ENCODE measurements around the gene FAF1. TPM values are rescaled to one million over a fixed set of nuclear protein-coding genes. Genes with fewer than 3 reads are reported as not detected.

Gene FAF1
- total RNA-seq, 4 donors from 2014 or later = 60.4 to 89.0 (median 67.8) TPM

DNA sequence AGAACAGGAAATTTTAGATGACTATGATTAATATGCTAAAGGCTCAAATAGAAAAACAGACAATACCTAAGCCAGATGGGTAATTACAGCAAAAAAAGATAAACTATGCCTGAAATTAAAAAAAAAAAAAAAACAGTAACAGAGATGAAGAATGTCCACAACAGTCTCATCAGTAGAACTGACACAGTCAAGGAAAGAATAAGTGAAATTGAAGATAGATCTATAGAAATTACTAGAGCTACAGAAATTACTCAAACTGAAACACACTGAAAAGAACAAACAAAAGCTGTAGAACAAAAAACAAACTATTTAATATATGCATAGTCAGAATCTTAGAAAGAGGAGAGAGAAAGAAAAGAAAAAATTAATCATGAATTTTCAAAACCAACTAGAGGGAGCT, 112.8 kb downstream of the FAF1 start:
- Histone ChIP-seq H3K4me1 (peaks cover 0 to 2% (median 0%) of the 10 kb centered on the region in 3 donors), H3K27ac (no peak overlapping the region), H3K9me3 (peaks cover 0 to 3% (median 0%) of the 10 kb centered on the region in 3 donors), H3K27me3 (no peaks in the 10 kb centered on the region), H3K36me3 (no peaks in the 10 kb centered on the region), H3K4me3 (no peak overlapping the region)
- no peak for ATAC-seq
- TF ChIP-seq EP300 (IDR thresholded peaks at IDR 0.05) = no peak
- no peak for TF ChIP-seq POLR2A (IDR thresholded peaks at IDR 0.05)
- TF ChIP-seq POLR2AphosphoS5 (IDR thresholded peaks at IDR 0.05) = no peak
- TF ChIP-seq, protein P1, sequence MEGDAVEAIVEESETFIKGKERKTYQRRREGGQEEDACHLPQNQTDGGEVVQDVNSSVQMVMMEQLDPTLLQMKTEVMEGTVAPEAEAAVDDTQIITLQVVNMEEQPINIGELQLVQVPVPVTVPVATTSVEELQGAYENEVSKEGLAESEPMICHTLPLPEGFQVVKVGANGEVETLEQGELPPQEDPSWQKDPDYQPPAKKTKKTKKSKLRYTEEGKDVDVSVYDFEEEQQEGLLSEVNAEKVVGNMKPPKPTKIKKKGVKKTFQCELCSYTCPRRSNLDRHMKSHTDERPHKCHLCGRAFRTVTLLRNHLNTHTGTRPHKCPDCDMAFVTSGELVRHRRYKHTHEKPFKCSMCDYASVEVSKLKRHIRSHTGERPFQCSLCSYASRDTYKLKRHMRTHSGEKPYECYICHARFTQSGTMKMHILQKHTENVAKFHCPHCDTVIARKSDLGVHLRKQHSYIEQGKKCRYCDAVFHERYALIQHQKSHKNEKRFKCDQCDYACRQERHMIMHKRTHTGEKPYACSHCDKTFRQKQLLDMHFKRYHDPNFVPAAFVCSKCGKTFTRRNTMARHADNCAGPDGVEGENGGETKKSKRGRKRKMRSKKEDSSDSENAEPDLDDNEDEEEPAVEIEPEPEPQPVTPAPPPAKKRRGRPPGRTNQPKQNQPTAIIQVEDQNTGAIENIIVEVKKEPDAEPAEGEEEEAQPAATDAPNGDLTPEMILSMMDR (IDR thresholded peaks at IDR 0.05) = no peak

DNA sequence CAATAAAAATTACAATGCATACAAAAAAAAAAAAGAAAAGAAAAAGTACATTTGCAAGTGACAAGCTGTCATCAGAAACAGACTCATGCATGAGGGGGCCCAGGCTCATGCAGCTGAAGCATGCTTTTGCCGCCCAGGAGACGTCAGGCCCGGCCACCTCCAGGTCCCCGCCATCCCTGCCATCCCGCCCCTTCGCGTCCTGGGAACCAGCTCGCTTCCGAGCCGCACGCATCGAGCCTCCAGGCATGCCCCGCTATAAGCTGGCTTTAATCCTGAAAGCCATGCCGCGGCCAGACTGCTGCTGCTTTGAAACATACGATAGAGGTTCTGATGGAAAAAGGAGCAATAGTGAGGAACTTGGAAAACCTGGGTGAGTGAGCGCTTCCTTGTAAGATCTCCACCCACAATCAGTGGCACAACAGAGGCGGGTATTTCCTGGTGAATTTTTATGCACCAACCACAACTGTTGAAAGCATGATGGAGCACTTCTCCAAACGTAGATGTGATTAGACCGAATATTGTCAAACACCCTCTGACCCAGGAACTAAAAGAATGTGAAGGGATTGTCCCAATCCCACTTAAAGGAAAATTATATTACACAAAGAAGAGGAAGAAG, 113.7 kb downstream of the FAF1 start:
- TF ChIP-seq, protein P1 (IDR thresholded peaks at IDR 0.05) = no peak
- TF ChIP-seq EP300 (IDR thresholded peaks at IDR 0.05) (no peak), POLR2A (IDR thresholded peaks at IDR 0.05) (no peak), POLR2AphosphoS5 (IDR thresholded peaks at IDR 0.05) (no peak)
- H3K4me3 ChIP-seq = no peak overlapping the region
- H3K27me3 ChIP-seq = no peaks in the 10 kb centered on the region
- H3K27ac ChIP-seq = no peak overlapping the region
- ATAC-seq = no peak
- peaks cover 0 to 12% (median 0%) of the 10 kb centered on the region in 3 donors for H3K4me1 ChIP-seq
- H3K36me3 ChIP-seq = no peaks in the 10 kb centered on the region
- WGBS, 2 donors (ENCODE audit: low coverage in 1 of 2) = 85 to 95% methylated on average over 12 to 14 of the region's 20 CpGs
- peaks cover 0 to 3% (median 0%) of the 10 kb centered on the region in 3 donors for H3K9me3 ChIP-seq

DNA sequence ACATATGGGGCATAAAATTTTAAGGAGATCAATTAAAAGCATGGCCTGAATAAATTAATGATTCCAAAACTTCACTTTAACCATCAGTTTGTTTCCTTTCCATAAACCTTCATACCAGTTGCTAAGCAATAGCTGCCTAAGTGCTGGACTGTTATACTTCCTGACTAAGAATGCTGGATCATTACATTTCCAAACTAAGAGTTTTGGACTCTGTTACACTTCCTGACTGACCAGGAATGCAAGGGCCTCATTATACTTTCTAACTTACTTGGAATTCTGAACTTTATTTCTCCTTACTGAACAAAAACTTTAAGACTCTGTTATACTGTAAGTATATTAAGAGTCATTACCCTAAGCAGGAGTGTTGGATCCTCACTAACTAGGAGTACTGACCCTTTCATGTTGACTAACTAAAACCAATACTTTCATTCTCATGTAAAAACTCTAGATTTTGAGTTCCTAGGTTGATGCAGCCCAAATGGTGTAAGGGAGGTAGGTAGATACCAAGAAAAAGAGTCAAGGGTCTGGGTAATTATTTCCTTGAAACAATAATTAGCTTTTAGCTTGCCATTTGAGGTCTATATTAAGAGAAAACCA, 118.2 kb downstream of the FAF1 start:
- H3K27me3 ChIP-seq = no peaks in the 10 kb centered on the region
- TF ChIP-seq, protein P1 (IDR thresholded peaks at IDR 0.05) = no peak
- TF ChIP-seq POLR2AphosphoS5 (IDR thresholded peaks at IDR 0.05) (no peak), POLR2A (IDR thresholded peaks at IDR 0.05) (no peak), EP300 (IDR thresholded peaks at IDR 0.05) (no peak)
- no peaks in the 10 kb centered on the region for H3K36me3 ChIP-seq
- peaks cover 0 to 14% (median 0%) of the 10 kb centered on the region in 3 donors for H3K4me1 ChIP-seq
- no peak for ATAC-seq
- peak overlapping the region in 3 of 4 donors; percentile 19 to 57 (median 23) for H3K27ac ChIP-seq
- no peaks in the 10 kb centered on the region for H3K9me3 ChIP-seq
- no peak overlapping the region for H3K4me3 ChIP-seq

DNA sequence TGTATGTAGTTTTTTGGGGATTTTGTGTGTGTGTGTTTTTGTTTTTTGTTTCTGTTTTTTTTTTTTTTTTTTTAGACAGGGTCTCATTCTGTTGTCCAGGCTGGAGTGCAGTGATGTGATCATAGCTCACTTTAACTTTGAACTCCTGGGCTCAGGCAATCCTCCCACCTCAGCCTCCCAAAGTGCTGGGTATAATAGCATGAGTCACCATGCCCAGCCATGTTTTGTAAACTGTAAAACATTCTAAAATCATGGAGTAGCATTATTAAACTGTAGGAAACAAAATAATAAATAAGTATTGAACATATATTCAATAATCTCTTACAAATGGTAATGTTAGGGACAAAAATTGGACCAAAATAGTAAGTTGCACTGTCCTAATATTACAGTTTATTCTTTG, 124.0 kb downstream of the FAF1 start:
- no peak overlapping the region for H3K4me3 ChIP-seq
- H3K27ac ChIP-seq = no peak overlapping the region
- H3K27me3 ChIP-seq = no peaks in the 10 kb centered on the region
- no peak for ATAC-seq
- no peaks in the 10 kb centered on the region for H3K36me3 ChIP-seq
- no peaks in the 10 kb centered on the region for H3K9me3 ChIP-seq
- H3K4me1 ChIP-seq = peaks cover 0 to under 1% (median 0%) of the 10 kb centered on the region in 3 donors
- TF ChIP-seq POLR2A (IDR thresholded peaks at IDR 0.05) (no peak), EP300 (IDR thresholded peaks at IDR 0.05) (no peak), POLR2AphosphoS5 (IDR thresholded peaks at IDR 0.05) (no peak)
- TF ChIP-seq, protein P1 (IDR thresholded peaks at IDR 0.05) = no peak

DNA sequence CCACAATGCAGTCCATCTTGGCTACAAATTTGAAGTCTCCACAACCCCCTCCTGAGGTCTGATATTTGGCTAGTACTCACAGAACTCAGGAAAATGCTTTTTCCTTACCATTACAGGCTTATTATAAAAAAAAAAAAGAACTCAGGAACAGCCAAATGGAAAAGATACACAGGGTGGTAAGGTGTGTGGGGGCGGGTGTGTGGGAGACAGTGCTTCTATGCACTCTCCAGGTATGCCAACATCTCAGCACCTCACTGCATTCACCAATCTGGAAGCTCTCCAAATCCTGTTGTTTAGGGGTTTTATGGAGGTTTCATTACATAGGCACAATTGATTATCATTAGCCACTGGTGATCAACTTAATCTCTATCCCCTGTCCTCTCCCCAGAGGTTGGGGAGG, 126.9 kb downstream of the FAF1 start:
- Histone ChIP-seq H3K9me3 (no peaks in the 10 kb centered on the region), H3K4me1 (peaks cover 0 to 20% (median 0%) of the 10 kb centered on the region in 3 donors), H3K27ac (no peak overlapping the region), H3K36me3 (no peaks in the 10 kb centered on the region), H3K27me3 (no peaks in the 10 kb centered on the region), H3K4me3 (no peak overlapping the region)
- WGBS, 2 donors (ENCODE audit: low coverage in 1 of 2) = 69 to 100% methylated on average over 1 of the region's 1 CpG
- ATAC-seq = no peak
- no peak for TF ChIP-seq EP300 (IDR thresholded peaks at IDR 0.05)
- TF ChIP-seq POLR2A (IDR thresholded peaks at IDR 0.05) = no peak
- TF ChIP-seq, protein P1 (IDR thresholded peaks at IDR 0.05) = no peak
- TF ChIP-seq POLR2AphosphoS5 (IDR thresholded peaks at IDR 0.05) = no peak
